CD4-positive, alpha-beta T cell treated with Interleukin-6 for 4 hours (primary cell): ENCODE data around the gene WDR46.

Source experiments
- DNase-seq: peaks from one replicate; pipeline ENCODE4 v3.0.0-alpha.2; 2020; ENCODE audit warnings: mixed read lengths

The WDR46 gene

GRCh38 chr6:33313709-33314514, 24.9 kb upstream of the WDR46 start, which contains the start of gene TAPBP:
Gene TAPBP (minus strand): TSS chr6:33314078. CDS start chr6:33314041, 37 bp downstream.
- DNase-seq: peak; percentile 76

DNA sequence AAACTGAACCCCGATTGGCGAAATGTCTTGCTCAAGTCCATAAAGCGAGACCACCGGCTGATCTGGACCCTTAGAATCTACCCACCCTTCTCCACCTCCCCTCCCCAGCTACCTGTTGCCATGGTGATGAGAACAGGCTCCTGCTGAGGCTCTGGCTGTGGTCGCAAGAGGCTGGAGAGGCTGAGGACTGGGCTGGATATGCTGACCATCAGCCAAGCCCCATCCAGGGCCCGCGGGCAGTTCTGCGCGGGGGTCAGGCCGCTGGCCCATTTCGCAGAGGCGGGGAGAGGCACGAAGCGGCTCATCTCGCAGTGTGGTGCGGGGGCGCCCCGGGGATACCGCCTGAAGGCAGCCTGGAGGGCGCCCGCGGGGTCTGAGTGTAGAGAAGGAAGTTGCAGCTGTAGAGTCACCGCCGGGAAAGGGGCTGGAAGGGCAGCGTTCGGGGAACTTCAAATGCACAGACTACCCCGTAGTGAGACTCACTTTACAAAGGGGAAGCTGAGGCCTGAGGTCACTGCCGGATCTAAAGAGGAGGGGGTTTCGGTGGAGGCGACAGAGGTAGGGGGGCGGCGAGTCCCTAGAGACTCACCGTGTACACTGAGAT, 24.2 kb upstream of the WDR46 start:
- DNase-seq: peak; percentile 52

- DNase-seq: peak; percentile 92
Observed at GRCh38 chr6:33312361-33313104, 23.5 kb upstream of the WDR46 start.

- no peak for DNase-seq
Observed at GRCh38 chr6:33306356-33306755, 17.3 kb upstream of the WDR46 start.

- DNase-seq: no peak
Observed at GRCh38 chr6:33305052-33305451, 16.0 kb upstream of the WDR46 start.

DNA sequence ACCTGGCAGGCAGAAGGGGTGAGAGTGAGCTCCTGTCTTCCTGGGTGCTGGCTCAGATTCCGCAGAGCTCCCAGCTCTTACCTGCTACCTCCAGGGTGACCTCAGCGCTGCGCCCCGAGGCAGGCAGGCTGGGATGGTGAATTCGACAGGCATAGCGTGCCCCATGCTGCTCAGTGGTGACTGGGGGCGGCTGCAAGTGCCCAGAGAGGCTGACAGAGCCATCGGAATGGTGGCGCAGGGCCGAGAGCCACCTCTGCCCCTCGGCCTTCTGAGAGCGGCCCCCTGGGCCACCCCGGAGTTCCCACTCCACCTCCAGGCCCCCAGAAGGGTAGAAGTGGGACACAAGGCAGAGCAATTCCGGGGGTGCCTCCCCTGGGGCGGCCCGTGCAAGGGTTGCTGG, 15.2 kb upstream of the WDR46 start:
- no peak for DNase-seq

DNA sequence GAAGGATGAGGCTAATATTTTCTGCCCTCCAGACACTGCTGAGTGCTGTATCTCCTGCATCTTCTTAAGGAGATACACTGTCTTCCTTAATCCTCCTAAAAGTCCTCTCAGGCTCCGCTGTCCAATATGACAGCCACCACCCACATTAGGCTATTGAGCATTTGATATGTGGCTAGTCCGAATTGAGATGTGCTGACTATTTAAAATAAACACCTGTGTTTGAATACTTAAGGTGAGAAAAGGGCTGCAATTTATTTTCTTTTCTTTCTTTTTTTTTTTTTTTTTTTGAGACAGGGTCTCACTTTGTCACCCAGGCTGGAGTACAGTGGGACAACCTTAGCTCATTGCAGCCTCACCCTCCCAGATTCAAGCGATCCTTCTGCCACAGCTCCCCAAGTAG, 12.8 kb upstream of the WDR46 start:
- no peak for DNase-seq

- DNase-seq: peak; percentile 95
Observed at GRCh38 chr6:33299237-33299944, 10.4 kb upstream of the WDR46 start.

DNA sequence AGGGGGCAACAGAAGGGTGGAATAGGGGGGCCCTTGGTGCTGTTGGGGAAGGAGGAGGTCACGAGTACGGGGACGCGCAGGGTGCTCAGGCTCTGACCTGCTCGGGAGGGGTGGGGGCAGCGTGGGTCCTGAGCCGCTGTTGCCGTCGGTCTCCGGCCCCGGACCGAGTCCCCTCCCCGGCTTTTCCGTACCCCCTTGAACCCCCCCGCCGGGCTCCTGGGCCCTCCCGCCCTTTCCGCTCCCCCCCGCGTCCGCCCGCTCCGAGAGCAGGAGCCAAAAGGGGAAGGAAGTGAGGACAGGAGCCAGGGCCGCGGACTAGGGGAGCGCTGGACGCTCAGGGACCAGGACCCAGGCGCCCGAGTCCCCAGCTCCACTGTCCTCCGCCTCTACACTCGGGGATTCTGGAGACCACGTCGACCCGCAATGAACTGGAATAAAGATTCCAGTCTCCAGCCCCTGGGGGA, 9.8 kb upstream of the WDR46 start, which contains the start of gene RGL2:
TSS of gene RGL2 (minus strand) at position 170 of the 464 bp plus-strand sequence. CDS start 332 bp downstream, outside the sequence.
- peak; percentile 77 for DNase-seq

DNA sequence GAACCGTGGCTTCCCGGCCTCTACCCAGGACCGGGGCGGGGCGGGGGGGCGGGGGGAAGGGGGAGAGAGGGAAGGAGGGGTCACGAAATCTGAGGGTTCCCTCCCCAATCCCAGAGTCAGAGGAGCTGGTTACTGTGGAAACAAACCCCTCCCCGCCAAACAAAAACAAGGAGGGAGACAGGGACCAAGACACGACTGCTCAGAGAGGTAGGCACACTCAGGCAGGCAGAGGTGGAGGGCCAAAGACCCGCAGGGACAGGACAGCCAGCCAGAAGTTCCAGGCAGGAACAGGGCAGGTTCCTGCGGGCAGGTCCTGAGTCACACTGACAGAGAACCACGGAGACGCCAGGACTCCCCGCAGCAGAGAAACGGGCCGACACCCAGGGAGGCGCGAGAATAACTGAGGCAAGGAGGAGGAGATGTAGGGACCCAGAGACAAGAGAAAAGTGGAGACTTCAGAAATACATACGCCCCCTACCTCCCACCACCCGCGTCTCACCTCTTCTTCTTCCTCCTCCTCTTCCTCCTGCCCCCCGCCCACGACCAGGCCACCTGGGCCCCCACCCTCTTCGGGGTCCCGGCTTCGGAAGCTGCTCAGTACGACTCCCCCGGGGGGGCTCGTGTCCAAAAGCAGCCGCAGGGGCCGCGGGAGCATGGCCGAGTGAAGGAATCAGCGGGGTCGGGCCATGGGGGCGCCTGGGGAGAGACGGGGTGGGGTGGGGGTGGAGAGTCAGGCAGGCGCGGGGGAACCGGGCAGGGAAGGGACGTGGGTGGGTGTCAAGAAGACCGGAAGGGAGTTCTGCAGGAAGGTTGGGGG, 9.1 kb upstream of the WDR46 start:
- DNase-seq: peak; percentile 62

DNA sequence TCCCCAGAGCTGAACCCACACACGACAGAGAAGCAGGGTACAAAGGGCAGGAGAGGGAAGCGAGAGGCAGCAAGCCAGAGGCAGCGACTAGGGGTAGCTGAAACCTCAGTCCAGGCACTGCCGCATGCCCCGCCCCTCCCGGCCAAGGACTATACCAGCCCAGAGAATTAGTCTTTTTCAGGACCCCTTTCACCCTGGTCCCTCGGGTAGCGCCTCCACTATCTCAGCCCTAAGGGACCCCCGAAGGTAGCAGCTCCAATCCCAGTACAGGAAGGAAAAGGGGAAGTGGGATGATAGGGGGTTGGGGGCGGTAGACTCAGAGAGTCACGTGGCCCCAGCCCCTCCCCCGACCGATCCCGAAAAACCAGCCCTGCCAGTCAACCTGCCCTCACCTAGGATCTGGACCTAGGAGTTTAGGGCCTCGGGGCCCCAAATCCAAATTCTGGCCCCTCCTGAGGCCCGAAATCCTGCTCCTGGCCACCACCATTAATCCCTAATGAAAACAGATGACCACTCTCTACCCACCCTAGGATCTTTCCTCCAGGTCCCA, 8.4 kb upstream of the WDR46 start:
- no peak for DNase-seq

- DNase-seq: no peak
Observed at GRCh38 chr6:33296797-33297405, 7.9 kb upstream of the WDR46 start.

- DNase-seq: no peak
Observed at GRCh38 chr6:33295621-33296369, 6.8 kb upstream of the WDR46 start.

DNA sequence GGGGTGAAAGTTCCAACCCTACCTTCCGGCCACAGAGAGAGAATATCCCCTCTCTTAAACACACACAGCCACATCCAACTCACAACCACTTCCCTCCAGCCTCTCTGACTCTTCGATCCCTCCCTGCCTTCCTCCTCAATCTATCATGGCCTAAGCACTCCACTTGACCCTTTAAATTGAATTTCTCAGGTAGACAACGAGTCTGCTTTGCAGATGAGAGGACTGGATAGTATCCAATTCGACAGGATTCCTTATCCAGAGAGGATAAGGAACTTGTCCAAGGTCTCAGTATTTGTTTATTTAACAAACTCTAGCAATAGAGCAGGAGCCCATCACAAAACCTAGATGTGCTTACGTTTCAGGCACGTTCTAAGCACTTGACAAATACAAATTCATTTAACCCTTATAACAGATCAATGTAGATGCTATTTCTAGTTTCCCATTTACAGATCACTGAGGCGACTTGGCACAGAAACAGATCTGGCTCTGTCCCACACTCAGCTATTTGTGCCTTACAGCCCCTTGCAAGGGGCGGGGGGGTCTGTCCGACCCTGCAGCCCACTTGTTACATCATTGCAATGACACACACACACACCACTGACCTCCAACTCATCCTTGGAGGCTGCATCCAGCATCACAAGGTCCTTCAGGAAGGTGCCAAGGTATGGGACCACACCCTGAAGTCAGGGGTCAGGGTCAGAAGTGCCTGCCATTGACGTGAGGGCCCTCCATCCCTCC, 5.2 kb upstream of the WDR46 start:
- no peak for DNase-seq

DNA sequence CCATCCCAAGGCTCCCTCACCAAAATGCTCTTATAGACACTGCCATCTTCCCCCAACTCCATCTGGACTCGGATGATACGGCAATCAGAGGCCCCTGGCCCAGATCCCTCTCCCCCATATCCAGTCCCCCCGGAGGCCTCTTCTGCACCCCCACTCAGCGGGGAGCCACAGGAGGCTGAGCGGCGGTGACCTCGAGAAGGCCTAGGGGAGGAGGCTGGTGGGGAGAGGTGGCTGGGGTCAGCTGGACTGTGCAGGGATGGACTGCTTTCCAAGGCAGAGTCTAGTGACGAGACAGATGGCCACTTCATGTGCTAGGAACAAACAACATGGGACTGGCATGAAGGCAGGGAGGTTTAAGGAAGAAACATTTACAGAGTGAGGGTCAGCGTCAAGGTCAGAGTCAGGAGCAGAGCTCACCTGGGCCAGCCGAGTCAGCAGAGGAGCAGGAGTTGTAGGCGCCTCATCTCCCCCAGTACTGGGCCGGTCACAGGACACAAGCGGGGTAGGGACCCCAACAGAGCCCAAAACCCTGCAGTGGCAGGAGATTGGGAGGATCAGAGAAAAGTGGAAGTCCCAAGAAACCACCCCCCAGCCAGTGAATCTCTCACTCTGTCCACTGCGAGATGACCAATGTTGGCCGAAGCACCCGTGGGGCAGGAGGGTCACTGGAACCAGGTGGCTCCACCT, 4.1 kb upstream of the WDR46 start:
- DNase-seq: no peak

- DNase-seq: no peak
Observed at GRCh38 chr6:33290459-33290858, 1.4 kb upstream of the WDR46 start.

- no peak for DNase-seq
Observed at GRCh38 chr6:33289784-33290315, 811 bp upstream of the WDR46 start.

- DNase-seq: no peak
Observed at GRCh38 chr6:33288141-33288920, 708 bp downstream of the WDR46 start.
